GM04503 (cell line): ENCODE data around the gene EPM2A.

ENCODE experiments used
- DNase-seq: peaks from one replicate; pipeline ENCODE4 v3.0.0-alpha.2; 2012; ENCODE audit warnings: low read depth

The EPM2A gene

GRCh38 chr6:145670311-145670710 is 65.0 kb downstream of the EPM2A start:
- no peak for DNase-seq

- DNase-seq = peak; percentile 75
These were observed 65.7 kb downstream of the EPM2A start for GRCh38 chr6:145669627-145670034.

GRCh38 chr6:145668844-145669243 is 66.5 kb downstream of the EPM2A start:
- DNase-seq = no peak

GRCh38 chr6:145660676-145661075 is 74.6 kb downstream of the EPM2A start:
- no peak for DNase-seq

- no peak for DNase-seq
These were observed 79.2 kb downstream of the EPM2A start for GRCh38 chr6:145656128-145656527.

- no peak for DNase-seq
These were observed 82.7 kb downstream of the EPM2A start for GRCh38 chr6:145652572-145652971.

- DNase-seq = no peak
These were observed 83.3 kb downstream of the EPM2A start for GRCh38 chr6:145651988-145652387.

GRCh38 chr6:145648149-145648548 is 87.2 kb downstream of the EPM2A start:
- DNase-seq = no peak

GRCh38 chr6:145647602-145648001 is 87.7 kb downstream of the EPM2A start:
- DNase-seq = no peak

- DNase-seq = no peak
These were observed 91.6 kb downstream of the EPM2A start for GRCh38 chr6:145643760-145644159.

- DNase-seq = peak; percentile 28
These were observed 101.2 kb downstream of the EPM2A start for GRCh38 chr6:145633981-145634627.

- DNase-seq = no peak
These were observed 102.3 kb downstream of the EPM2A start for GRCh38 chr6:145632971-145633370.

- DNase-seq = no peak
These were observed 103.9 kb downstream of the EPM2A start for GRCh38 chr6:145631374-145631773.

GRCh38 chr6:145630598-145630997 is 104.7 kb downstream of the EPM2A start:
- DNase-seq = no peak

- no peak for DNase-seq
These were observed 105.8 kb downstream of the EPM2A start for GRCh38 chr6:145629478-145629877.

- no peak for DNase-seq
These were observed 107.9 kb downstream of the EPM2A start for GRCh38 chr6:145627451-145627850.

GRCh38 chr6:145626857-145627256 is 108.5 kb downstream of the EPM2A start:
- DNase-seq = no peak

GRCh38 chr6:145623231-145623630 is 112.1 kb downstream of the EPM2A start:
- no peak for DNase-seq

GRCh38 chr6:145621776-145622175 is 113.5 kb downstream of the EPM2A start:
- no peak for DNase-seq

- no peak for DNase-seq
These were observed 115.2 kb downstream of the EPM2A start for GRCh38 chr6:145620088-145620487.

- no peak for DNase-seq
These were observed 125.8 kb downstream of the EPM2A start for GRCh38 chr6:145609521-145609920.

- no peak for DNase-seq
These were observed 126.5 kb downstream of the EPM2A start for GRCh38 chr6:145608850-145609249.

- DNase-seq = no peak
These were observed 131.3 kb downstream of the EPM2A start for GRCh38 chr6:145603991-145604390.

GRCh38 chr6:145603424-145603833 is 131.9 kb downstream of the EPM2A start:
- DNase-seq = no peak
